ENCODE data around the gene CDKN1A. TPM values are rescaled to one million over a fixed set of nuclear protein-coding genes. Genes with fewer than 3 reads are reported as not detected.
A peak's percentile ranks its signal among the peaks of the same experiment; 100 is the strongest.

CDKN1A gene
- total and polyA plus RNA-seq, 2 donors from 2014 or later = 46.4 to 66.2 TPM

DNA sequence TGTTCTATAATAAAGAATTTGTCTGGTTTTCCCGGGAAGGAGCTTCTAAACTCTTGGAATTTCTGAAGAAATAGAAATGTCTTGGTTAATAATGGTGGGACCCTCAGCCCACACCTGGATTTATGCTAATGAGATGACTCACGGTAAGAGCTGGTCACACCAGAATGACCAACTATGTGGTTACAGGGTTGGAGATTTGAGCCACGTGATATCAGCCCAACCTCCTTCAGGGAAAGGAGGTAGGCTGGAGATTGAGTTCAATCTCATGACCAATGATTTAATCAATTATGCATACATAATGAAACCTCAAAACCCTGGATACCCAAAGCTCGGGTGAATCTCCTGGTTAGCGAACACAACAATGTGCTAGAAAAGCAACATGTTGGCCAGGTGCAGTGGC lies 22.1 kb upstream of the CDKN1A start:
- Histone ChIP-seq H3K36me3 (ENCODE audit: control insufficient read depth in 2 of 3, insufficient read depth in 3 of 3, low read length in 3 of 3) (no peaks in the 10 kb centered on the region), H3K9me3 (ENCODE audit: control insufficient read depth in 2 of 3, insufficient read depth in 1 of 3, low read length in 3 of 3) (no peaks in the 10 kb centered on the region), H3K4me3 (ENCODE audit: low read length in 3 of 3) (no peak overlapping the region), H3K27me3 (ENCODE audit: control insufficient read depth, insufficient read depth, low read length) (no peaks in the 10 kb centered on the region), H3K9ac (ENCODE audit: low read length in 3 of 3) (no peak overlapping the region), H3K27ac (ENCODE audit: low read depth in 2 of 2, low read length in 2 of 2) (no peak overlapping the region), H3K4me1 (ENCODE audit: control insufficient read depth in 2 of 3, insufficient read depth in 2 of 3, low read depth in 1 of 3, low read length in 3 of 3) (peaks cover 0 to 5% (median 4%) of the 10 kb centered on the region in 3 donors)
- intact Hi-C loops (cut with DNase I) = no loop called here
- TF ChIP-seq, protein P1, sequence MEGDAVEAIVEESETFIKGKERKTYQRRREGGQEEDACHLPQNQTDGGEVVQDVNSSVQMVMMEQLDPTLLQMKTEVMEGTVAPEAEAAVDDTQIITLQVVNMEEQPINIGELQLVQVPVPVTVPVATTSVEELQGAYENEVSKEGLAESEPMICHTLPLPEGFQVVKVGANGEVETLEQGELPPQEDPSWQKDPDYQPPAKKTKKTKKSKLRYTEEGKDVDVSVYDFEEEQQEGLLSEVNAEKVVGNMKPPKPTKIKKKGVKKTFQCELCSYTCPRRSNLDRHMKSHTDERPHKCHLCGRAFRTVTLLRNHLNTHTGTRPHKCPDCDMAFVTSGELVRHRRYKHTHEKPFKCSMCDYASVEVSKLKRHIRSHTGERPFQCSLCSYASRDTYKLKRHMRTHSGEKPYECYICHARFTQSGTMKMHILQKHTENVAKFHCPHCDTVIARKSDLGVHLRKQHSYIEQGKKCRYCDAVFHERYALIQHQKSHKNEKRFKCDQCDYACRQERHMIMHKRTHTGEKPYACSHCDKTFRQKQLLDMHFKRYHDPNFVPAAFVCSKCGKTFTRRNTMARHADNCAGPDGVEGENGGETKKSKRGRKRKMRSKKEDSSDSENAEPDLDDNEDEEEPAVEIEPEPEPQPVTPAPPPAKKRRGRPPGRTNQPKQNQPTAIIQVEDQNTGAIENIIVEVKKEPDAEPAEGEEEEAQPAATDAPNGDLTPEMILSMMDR (IDR thresholded peaks at IDR 0.05; ENCODE audit: borderline replicate concordance, extremely low read depth, insufficient read depth) = no peak
- FAIRE-seq (no peak), DNase-seq (peak in 1 of 5 donors; percentile 60)

DNA sequence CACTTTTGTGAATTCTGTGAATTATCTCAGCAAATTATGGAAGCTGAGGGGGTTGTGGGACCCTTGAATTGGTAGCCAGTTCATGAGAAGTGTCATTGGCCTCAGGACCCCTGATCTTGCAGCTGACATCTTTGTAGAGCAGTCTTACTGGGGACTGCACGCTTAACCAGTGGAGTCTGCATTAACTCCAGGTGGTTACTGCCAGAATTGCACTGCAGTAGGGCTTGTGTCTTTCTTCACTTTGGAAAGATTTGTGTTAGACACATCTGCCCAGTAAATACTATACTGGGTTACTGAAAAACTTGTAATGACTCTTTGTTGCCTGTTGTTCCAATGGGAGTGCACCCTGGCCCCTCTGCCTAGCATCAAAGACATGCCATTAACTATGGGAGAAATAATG lies 21.2 kb upstream of the CDKN1A start:
- intact Hi-C loops (cut with DNase I) = no loop called here
- H3K36me3 ChIP-seq (ENCODE audit: control insufficient read depth in 2 of 3, insufficient read depth in 3 of 3, low read length in 3 of 3) = no peaks in the 10 kb centered on the region
- H3K4me3 ChIP-seq (ENCODE audit: low read length in 3 of 3) = no peak overlapping the region
- H3K4me1 ChIP-seq (ENCODE audit: control insufficient read depth in 2 of 3, insufficient read depth in 2 of 3, low read depth in 1 of 3, low read length in 3 of 3) = peaks cover 0 to 5% (median 4%) of the 10 kb centered on the region in 3 donors
- TF ChIP-seq, protein P1 (IDR thresholded peaks at IDR 0.05; ENCODE audit: borderline replicate concordance, extremely low read depth, insufficient read depth) = no peak
- H3K9ac ChIP-seq (ENCODE audit: low read length in 3 of 3) = no peak overlapping the region
- no peak overlapping the region for H3K27ac ChIP-seq (ENCODE audit: low read depth in 2 of 2, low read length in 2 of 2)
- FAIRE-seq (no peak), DNase-seq (no peak)
- H3K27me3 ChIP-seq (ENCODE audit: control insufficient read depth, insufficient read depth, low read length) = no peaks in the 10 kb centered on the region
- no peaks in the 10 kb centered on the region for H3K9me3 ChIP-seq (ENCODE audit: control insufficient read depth in 2 of 3, insufficient read depth in 1 of 3, low read length in 3 of 3)

DNA sequence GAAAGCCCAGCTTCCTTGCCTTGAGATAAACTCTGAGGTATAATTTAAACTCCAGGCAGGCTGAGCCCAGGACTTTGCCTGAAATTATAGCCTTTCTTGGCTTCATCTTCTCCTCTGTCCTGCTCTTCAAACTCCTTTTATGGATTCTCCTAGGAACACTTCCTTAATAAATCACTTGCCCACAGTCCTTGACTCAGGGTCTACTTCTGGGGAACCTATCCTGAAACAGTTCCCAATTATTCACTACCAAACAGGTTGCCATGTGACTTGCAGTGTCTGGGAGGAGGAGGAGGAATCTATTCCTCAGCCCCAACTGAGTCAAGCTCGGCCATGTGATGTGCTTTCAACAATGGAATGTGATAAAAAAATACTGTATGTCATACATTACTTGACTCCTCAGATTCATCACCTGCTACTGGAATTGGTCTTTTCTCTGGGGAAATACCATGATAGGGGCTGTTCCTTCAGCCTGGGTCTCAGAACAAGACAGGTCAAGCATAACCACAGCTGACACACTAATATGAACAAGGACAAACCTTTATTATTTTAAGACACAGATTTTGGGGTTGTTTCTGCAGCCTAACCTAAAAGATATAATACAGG lies 20.5 kb upstream of the CDKN1A start:
- FAIRE-seq (no peak), DNase-seq (no peak)
- no peaks in the 10 kb centered on the region for H3K36me3 ChIP-seq (ENCODE audit: control insufficient read depth in 2 of 3, insufficient read depth in 3 of 3, low read length in 3 of 3)
- H3K27ac ChIP-seq (ENCODE audit: low read depth in 2 of 2, low read length in 2 of 2) = no peak overlapping the region
- H3K9ac ChIP-seq (ENCODE audit: low read length in 3 of 3) = no peak overlapping the region
- intact Hi-C loops (cut with DNase I) = no loop called here
- TF ChIP-seq, protein P1 (IDR thresholded peaks at IDR 0.05; ENCODE audit: borderline replicate concordance, extremely low read depth, insufficient read depth) = no peak
- H3K4me1 ChIP-seq (ENCODE audit: control insufficient read depth in 2 of 3, insufficient read depth in 2 of 3, low read depth in 1 of 3, low read length in 3 of 3) = peaks cover 0 to 5% (median 4%) of the 10 kb centered on the region in 3 donors
- no peaks in the 10 kb centered on the region for H3K27me3 ChIP-seq (ENCODE audit: control insufficient read depth, insufficient read depth, low read length)
- H3K9me3 ChIP-seq (ENCODE audit: control insufficient read depth in 2 of 3, insufficient read depth in 1 of 3, low read length in 3 of 3) = no peaks in the 10 kb centered on the region
- H3K4me3 ChIP-seq (ENCODE audit: low read length in 3 of 3) = no peak overlapping the region

DNA sequence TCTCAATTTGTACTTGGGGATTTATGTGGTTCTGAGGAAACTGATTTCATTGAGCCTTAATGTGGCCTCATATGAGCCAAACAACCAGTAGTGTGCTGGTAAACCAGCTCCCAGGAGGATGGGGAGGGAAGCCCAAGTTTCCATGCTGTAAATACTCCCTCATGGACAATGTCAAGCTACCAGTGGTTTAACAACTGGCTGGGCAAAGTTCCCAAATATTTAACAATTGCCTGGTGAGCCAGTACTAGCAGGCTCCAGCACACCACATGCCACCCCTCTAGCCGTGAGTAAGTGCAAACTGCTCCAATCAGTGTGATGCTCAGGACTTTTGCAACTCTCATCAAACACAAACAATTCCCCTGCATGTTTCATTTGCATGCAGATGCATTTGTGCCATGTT lies 19.2 kb upstream of the CDKN1A start:
- no peaks in the 10 kb centered on the region for H3K36me3 ChIP-seq (ENCODE audit: control insufficient read depth in 2 of 3, insufficient read depth in 3 of 3, low read length in 3 of 3)
- intact Hi-C loops (cut with DNase I) = no loop called here
- FAIRE-seq (no peak), DNase-seq (no peak)
- H3K27me3 ChIP-seq (ENCODE audit: control insufficient read depth, insufficient read depth, low read length) = no peaks in the 10 kb centered on the region
- H3K4me1 ChIP-seq (ENCODE audit: control insufficient read depth in 2 of 3, insufficient read depth in 2 of 3, low read depth in 1 of 3, low read length in 3 of 3) = peaks cover 0 to 5% (median 4%) of the 10 kb centered on the region in 3 donors
- no peak overlapping the region for H3K4me3 ChIP-seq (ENCODE audit: low read length in 3 of 3)
- no peaks in the 10 kb centered on the region for H3K9me3 ChIP-seq (ENCODE audit: control insufficient read depth in 2 of 3, insufficient read depth in 1 of 3, low read length in 3 of 3)
- H3K27ac ChIP-seq (ENCODE audit: low read depth in 2 of 2, low read length in 2 of 2) = no peak overlapping the region
- no peak overlapping the region for H3K9ac ChIP-seq (ENCODE audit: low read length in 3 of 3)
- TF ChIP-seq, protein P1 (IDR thresholded peaks at IDR 0.05; ENCODE audit: borderline replicate concordance, extremely low read depth, insufficient read depth) = no peak

Data from kidney (tissue), 14 donors.